Stimulated activated CD8-positive, alpha-beta memory T cell treated with anti-CD3 and anti-CD28 coated beads, Interleukin-15, amount 100 ng/mL, for 24 hours (primary cell): Measurements from ENCODE around the gene SH3RF2.
"Not testable (repeated sequence)": the region's sequence is repeated elsewhere in the genome, so short reads cannot be mapped to it uniquely, and the experiment has no call there.

Source experiments
- DNase-seq: peaks from one replicate; pipeline ENCODE4 v3.0.0-alpha.2; 2020; ENCODE audit warnings: low read depth

SH3RF2 gene

GRCh38 chr5:145936401-145937131 lies at the start of gene SH3RF2:
SH3RF2 (plus strand) TSS chr5:145936578; CDS start chr5:145937929, 1,351 bp downstream.
- no peak for DNase-seq

- no peak for DNase-seq
Observed at GRCh38 chr5:145887217-145887616, 49.2 kb upstream of the SH3RF2 start.

- no peak for DNase-seq
Observed at GRCh38 chr5:145887976-145888574, 48.3 kb upstream of the SH3RF2 start.

GRCh38 chr5:145889611-145890010 lies 46.8 kb upstream of the SH3RF2 start:
- DNase-seq: no peak

GRCh38 chr5:145891378-145891777 lies 45.0 kb upstream of the SH3RF2 start:
- DNase-seq: not testable (repeated sequence)

GRCh38 chr5:145898171-145898570 lies 38.2 kb upstream of the SH3RF2 start:
- DNase-seq: no peak

GRCh38 chr5:145902421-145902820 lies 34.0 kb upstream of the SH3RF2 start:
- DNase-seq: no peak

GRCh38 chr5:145903113-145903512 lies 33.3 kb upstream of the SH3RF2 start:
- no peak for DNase-seq

- DNase-seq: no peak
Observed at GRCh38 chr5:145903867-145904266, 32.5 kb upstream of the SH3RF2 start.

GRCh38 chr5:145904743-145905142 lies 31.6 kb upstream of the SH3RF2 start:
- no peak for DNase-seq

GRCh38 chr5:145906401-145906800 lies 30.0 kb upstream of the SH3RF2 start:
- no peak for DNase-seq

GRCh38 chr5:145908206-145908960 lies 28.0 kb upstream of the SH3RF2 start:
- DNase-seq: no peak

GRCh38 chr5:145911164-145911563 lies 25.2 kb upstream of the SH3RF2 start:
- no peak for DNase-seq

- DNase-seq: no peak
Observed at GRCh38 chr5:145912019-145912418, 24.4 kb upstream of the SH3RF2 start.

GRCh38 chr5:145912594-145912993 lies 23.8 kb upstream of the SH3RF2 start:
- DNase-seq: no peak

- DNase-seq: no peak
Observed at GRCh38 chr5:145913701-145914100, 22.7 kb upstream of the SH3RF2 start.

- DNase-seq: no peak
Observed at GRCh38 chr5:145915970-145916638, 20.3 kb upstream of the SH3RF2 start.

- no peak for DNase-seq
Observed at GRCh38 chr5:145917288-145917687, 19.1 kb upstream of the SH3RF2 start.

- DNase-seq: no peak
Observed at GRCh38 chr5:145918397-145918796, 18.0 kb upstream of the SH3RF2 start.

- DNase-seq: no peak
Observed at GRCh38 chr5:145919413-145919812, 17.0 kb upstream of the SH3RF2 start.

- no peak for DNase-seq
Observed at GRCh38 chr5:145920542-145921210, 15.7 kb upstream of the SH3RF2 start.

- no peak for DNase-seq
Observed at GRCh38 chr5:145921211-145921610, 15.2 kb upstream of the SH3RF2 start.
